HG02970 (cell line): Measurements from ENCODE around the gene NUDT22.
A peak's percentile ranks its signal among the peaks of the same experiment; 100 is the strongest.

Source experiments
- ATAC-seq: cut with Tn5 transposase; IDR thresholded peaks from one replicate; pipeline ENCODE4 v1.9.1; 2021; ENCODE audit warnings: mild to moderate bottlenecking, moderate library complexity, moderate number of reproducible peaks; ENCODE audit not compliant: unreplicated experiment, low FRiP score

NUDT22 gene, protein sequence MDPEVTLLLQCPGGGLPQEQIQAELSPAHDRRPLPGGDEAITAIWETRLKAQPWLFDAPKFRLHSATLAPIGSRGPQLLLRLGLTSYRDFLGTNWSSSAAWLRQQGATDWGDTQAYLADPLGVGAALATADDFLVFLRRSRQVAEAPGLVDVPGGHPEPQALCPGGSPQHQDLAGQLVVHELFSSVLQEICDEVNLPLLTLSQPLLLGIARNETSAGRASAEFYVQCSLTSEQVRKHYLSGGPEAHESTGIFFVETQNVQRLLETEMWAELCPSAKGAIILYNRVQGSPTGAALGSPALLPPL

DNA sequence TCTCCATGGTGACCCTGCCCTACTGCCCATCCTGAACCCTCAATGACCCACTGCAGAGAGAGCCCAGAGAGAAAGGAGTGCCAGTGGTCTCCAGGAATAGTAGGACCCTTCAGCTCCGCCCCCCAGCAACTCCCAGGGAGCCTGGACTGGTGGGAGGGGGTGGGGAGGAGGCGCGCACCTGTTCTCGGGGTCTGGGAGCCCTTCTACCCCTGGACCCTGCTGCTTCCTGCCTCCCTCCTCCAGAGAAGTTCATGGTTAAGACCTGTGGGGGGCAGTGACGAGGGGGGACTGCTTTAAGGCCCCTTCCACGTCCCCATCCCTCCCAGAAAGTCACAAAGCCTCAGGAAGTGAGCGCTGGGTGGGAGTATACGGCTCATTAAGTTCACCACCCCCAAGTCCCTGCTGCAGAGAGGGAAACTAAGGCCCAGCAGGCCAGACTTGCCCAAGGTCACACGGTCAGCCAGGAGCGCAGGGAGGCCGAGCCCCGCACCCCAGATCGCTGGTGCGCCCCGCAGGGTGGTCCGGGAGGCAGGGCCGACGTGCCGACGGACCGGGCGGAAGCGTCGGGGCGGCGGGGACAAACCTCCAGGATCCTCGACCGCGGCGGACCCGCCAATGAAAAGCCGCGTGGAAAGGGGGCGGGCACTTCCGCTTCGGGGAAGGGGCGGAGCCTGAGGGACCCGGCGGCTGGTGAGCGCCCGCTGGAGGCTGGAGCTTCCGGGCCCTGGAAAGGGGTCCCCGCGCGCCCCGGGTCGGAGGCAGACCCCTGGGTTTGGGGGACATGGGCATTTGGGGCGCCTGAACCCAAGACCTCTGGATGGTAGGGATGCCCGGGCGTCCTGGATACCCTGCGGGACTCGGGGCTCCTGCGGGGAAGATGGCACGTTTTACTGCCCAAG lies at the start of gene NUDT22, which contains the start of gene TRPT1:
TSS of gene NUDT22 (plus strand) at position 667 of the 899 bp plus-strand sequence. CDS start 379 bp downstream, outside the sequence.
TSS of gene TRPT1 (minus strand) at position 579 of the 899 bp plus-strand sequence. CDS start at position 253, 326 bp downstream.
- ATAC-seq: peak; percentile 56

GRCh38 chr11:64176751-64177150 lies 49.3 kb upstream of the NUDT22 start:
- no peak for ATAC-seq

GRCh38 chr11:64178203-64178602 lies 47.9 kb upstream of the NUDT22 start:
- ATAC-seq: no peak

DNA sequence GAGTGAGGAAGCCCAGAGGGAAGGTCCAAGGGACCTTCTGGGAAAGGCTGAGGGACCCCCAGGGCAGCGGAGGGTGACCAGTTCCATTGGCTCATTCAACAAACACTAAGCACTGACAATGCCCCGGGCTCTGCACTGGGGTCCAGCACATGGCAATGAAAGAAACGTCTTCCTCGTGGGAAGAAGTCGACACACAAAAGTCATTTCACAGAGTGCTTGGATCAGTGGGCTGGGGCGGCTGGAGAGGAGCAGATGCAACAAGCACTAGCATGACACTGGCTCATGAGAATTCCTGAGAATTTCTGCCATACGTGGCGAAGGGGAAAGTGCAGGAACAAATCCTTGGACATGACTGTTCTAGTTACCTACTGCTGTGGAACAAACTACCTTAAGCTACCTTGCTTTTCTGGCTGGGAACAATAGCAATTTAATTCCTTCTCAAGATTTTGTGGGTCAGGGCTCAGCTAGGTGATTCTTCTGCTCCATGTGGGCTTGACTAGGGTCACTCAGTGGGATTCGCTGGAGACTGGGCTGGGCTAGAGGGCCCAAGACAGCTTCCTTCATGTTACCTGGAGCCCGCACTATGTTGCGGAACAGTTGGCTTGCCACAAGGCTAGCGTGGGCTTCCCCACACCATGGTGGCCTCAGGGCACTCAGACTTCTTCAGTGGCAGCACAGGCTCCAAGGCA lies 47.0 kb upstream of the NUDT22 start:
- ATAC-seq: no peak

- ATAC-seq: no peak
Observed at GRCh38 chr11:64180891-64181290, 45.2 kb upstream of the NUDT22 start.

DNA sequence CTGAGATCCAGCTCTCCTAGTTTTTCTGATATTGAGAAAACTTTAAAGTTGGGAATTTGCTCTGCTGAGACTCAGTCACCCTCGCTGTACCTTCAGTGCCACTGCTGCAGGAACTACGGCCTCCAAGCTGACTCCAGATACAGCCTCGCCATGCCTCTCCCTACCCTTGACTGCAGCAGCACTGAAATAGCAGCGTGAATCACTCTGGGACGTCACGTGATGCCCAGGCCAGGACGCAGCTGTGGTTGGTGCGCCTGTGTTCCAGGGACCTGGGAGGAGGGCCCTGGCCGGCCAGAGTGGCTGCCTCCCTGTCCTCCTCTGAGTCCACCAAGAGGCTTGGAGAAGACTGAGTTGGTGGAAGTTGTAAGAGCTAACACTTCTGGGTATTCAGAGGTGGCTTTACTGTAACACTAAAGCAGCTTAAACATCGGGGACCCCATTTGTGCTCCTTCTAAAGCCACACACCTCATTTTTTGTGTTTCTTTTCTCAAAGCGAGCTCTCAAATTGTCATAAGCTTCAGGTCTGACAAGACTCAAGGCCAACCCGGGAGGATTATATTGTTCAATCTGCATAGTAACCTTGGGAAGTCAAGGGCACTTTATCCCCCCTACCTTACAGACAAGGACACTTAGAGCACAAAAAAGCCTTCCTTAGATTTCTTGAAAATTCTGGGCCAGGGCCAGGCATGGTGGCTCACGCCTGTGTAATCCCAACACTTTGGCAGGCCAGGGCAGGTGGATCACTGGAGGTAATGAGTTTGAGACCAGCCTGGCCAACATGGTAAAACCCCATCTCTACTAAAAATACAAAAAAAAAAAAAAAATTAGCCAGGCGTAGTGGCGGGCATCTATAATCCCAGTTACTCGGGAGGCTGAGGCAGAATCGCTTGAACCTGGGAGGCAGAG lies 44.3 kb upstream of the NUDT22 start:
- no peak for ATAC-seq

DNA sequence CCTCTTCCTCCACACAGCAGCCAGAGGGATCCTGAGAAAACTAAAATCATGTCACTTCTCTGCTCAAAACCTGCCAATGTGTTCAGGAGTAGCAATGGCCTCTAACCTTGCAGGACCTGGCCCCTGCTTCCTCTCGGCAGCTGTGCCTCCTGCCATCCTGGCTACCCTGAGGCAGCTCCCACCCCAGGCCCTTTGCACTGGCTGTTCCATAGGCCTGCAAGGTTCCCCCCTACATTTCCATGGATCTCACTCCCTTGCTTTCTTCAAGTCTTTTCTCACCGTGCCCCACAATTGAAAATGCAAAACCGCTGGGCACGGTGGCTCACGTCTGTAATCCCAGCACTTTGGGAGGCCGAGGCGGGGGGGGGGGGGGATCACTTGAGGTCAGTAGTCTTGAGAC lies 42.2 kb upstream of the NUDT22 start:
- ATAC-seq: no peak

- peak; percentile 32 for ATAC-seq
Observed at GRCh38 chr11:64185175-64185692, 40.8 kb upstream of the NUDT22 start.

GRCh38 chr11:64185693-64186491 lies 40.2 kb upstream of the NUDT22 start, which contains the start of gene STIP1:
STIP1 (plus strand) TSS chr11:64186171; CDS start chr11:64186262, 91 bp downstream.
- ATAC-seq: peak; percentile 83

GRCh38 chr11:64186492-64187165 lies 39.4 kb upstream of the NUDT22 start:
- peak; percentile 6 for ATAC-seq

- no peak for ATAC-seq
Observed at GRCh38 chr11:64192434-64192833, 33.6 kb upstream of the NUDT22 start.

GRCh38 chr11:64196626-64197025 lies 29.4 kb upstream of the NUDT22 start:
- ATAC-seq: no peak

- no peak for ATAC-seq
Observed at GRCh38 chr11:64198511-64198910, 27.6 kb upstream of the NUDT22 start.

DNA sequence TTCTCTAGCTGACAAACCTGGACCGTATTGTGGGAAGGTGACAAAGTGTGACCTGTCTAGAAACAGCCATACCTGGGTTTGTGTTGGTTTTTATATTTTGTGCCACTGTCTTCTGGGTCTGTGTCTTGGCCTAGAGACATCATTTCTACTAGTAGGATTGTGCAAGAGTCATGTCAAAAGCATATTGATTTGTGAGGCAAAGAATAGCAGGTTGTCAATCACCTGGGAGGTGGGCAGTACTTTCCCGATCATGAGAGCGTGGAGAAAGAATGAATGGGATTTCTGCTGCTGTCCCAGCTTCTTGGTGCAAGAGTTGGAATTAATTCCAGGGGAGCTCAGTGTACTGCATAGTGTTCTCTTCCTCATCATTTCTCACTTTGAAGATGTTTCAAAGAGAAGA lies 24.5 kb upstream of the NUDT22 start:
- ATAC-seq: no peak

GRCh38 chr11:64202992-64203391 lies 23.1 kb upstream of the NUDT22 start:
- ATAC-seq: no peak

GRCh38 chr11:64203421-64204079 lies 22.5 kb upstream of the NUDT22 start:
- ATAC-seq: no peak

DNA sequence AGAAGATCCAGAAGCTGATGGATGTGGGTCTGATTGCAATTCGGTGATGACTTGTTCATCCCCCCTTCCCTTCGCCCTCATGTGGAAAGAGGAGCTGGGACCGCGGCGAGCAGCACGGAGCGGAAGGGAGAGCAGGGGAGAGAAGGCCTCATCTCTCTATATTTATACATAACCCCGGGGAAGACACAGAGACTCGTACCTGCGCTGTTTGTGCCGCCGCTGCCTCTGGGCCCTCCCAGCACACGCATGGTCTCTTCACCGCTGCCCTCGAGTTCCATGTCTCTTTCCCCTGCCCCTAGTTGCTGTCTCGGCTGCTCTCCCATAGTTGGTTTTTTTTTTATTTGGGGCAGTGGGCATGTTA lies 22.0 kb upstream of the NUDT22 start:
- no peak for ATAC-seq
